PC-3 (cell line): ENCODE results near the gene GADD45B.

Source experiments
- CTCF ChIP-seq: fragments of 300-600 bp; sonication (generic); conservative IDR thresholded peaks from 2 replicates; pipeline ENCODE4 v1.5.1; 2017; ENCODE audit warnings: antibody characterized with exemption, low read depth, mild to moderate bottlenecking, low read length
- EZH2 ChIP-seq: fragments of 300-600 bp; sonication (generic); IDR thresholded peaks from one replicate; pipeline ENCODE4 v1.6.1; 2017; ENCODE audit warnings: antibody characterized with exemption, mild to moderate bottlenecking, low read length; ENCODE audit not compliant: unreplicated experiment

GRCh38 chr19:2469102-2469914, 6.6 kb upstream of the GADD45B start:
- no peak for TF ChIP-seq EZH2
- TF ChIP-seq CTCF = no peak
